ENCODE measurements around the gene CD37. TPM values are rescaled to one million over a fixed set of nuclear protein-coding genes. Genes with fewer than 3 reads are reported as not detected.
"Not testable (repeated sequence)": the region's sequence is repeated elsewhere in the genome, so short reads cannot be mapped to it uniquely, and the experiment has no call there.

CD37 gene
- total RNA-seq, 2 donors from 2014 or later: 7.1 to 10.6 TPM

DNA sequence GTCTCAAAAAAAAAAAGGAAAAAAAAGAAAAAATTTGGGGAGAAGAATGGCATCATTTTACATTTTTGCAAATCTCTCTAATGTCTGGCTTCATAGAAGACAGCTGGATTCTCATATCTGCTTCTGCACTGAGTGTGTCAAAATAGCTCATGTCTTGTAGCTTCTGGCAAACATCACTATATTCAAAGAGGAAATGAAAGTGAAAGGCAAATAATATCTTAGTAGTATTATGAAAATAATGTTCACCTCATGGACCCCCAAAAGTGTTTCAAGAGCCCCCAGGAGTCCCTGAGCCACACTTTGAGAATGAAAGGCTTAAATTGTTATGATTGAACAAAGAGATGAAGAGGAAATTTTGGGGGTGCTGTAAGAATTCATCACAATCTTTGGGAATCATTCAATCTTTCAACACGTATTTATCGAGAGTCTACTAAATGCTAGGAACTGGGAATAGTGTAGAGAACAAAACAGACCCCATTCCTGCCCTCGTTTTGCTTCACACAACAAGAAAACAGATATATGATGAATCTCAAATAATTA lies 9.0 kb upstream of the CD37 start:
- ATAC-seq: no peak
- intact Hi-C loops (cut with DNase I): no loop called here

DNA sequence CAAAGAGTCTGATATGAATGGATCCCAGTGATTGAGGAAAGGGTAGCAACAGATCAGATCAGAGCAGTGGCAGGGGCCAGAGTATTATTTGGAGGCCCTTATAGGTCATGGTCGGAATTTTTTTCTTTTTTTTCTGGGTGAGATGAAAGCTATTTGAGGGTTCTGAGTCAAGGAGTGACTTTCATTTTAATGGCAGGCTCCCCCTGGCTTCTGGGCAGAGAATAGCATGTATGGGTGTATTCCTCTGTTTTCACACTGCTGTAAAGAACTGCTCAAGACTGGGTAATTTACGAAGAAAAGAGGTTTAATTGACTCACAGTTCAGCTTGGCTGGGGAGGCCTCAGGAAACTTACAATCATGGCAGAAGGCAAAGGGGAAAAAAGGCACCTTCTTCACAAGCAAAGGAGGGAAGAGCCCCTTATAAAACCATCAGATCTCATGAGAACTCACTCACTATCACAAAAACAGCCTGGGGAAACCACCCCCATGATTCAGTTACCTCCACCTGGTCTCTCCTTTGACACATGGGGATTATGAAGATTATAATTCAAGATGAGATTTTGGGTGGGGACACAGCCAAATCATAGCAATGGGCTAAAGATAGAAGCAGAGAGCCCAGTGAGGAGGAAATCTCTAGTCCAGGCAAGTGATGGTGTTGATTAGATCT lies 7.2 kb upstream of the CD37 start:
- intact Hi-C loops (cut with DNase I): no loop called here
- peak in 1 of 2 donors; percentile 20 for ATAC-seq
- no peak for DNase-seq

More for the DNA sequence above, 9.0 kb upstream of the CD37 start:
- no peak for DNase-seq

- intact Hi-C loops (cut with DNase I): no loop called here
- no peak for ATAC-seq
Observed at GRCh38 chr19:49328741-49329140, 6.5 kb upstream of the CD37 start.

DNA sequence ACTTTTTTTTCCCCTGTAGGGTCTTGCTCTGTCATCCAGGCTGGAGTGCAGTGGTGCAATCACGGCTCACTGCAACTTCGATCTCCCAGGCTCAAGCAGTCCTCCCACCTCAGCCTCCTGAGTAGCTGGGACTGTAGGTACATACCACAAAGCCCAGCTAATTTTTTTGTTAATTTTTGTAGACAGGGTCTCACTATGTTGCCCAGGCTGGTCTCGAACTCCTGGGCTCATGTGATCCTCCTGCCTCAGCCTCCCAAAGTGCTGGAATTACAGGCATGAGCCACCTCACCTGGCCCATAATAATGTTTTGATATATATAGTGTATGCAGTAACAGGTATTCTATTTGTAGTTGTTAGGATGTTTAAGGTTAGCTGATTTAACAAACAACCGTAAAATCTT lies 4.0 kb upstream of the CD37 start:
- DNase-seq; ATAC-seq; intact Hi-C loops (cut with DNase I): not testable (repeated sequence)

More at GRCh38 chr19:49328741-49329140, 6.5 kb upstream of the CD37 start:
- no peak for DNase-seq

- DNase-seq: no peak
- peak; percentile 77 to 79 for ATAC-seq
- intact Hi-C loops (cut with DNase I): no loop called here
Observed at GRCh38 chr19:49331616-49332055, 3.6 kb upstream of the CD37 start.

DNA sequence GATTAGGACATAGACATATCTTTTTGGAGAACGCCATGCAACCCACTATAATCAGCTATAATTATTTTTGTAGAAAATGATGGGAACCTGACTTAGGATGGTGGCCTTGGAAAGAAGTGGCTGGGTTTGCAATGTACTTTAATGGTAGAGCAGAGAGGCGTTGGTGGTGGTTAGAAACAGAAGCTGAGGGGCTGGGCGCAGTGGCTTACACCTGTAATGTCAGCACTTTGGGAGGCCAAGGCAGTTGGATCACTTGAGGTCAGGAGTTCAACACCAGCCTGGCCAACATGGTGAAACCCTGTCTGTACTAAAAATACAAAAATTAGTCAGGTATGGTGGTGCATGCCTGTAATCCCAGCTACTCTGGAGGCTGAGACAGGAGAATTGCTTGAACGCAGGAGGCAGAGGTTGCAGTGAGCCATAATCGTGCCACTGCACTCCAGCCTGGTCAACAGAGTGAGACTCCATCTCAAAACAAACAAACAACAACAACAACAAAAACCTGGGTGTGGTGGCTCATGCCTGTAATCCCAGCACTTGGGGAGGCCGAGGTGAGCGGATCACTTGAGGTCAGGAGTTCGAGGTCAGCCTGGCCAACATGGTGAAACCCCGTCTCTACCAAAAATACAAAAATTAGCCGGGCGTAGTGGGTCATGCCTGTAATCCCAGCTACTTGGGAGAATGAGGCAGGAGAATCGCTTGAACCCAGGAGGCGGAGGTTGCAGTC lies 2.4 kb upstream of the CD37 start:
- ATAC-seq; DNase-seq; intact Hi-C loops (cut with DNase I): not testable (repeated sequence)

GRCh38 chr19:49333418-49333805 lies 1.8 kb upstream of the CD37 start:
- DNase-seq: no peak
- ATAC-seq: no peak
- intact Hi-C loops (cut with DNase I): no loop called here

DNA sequence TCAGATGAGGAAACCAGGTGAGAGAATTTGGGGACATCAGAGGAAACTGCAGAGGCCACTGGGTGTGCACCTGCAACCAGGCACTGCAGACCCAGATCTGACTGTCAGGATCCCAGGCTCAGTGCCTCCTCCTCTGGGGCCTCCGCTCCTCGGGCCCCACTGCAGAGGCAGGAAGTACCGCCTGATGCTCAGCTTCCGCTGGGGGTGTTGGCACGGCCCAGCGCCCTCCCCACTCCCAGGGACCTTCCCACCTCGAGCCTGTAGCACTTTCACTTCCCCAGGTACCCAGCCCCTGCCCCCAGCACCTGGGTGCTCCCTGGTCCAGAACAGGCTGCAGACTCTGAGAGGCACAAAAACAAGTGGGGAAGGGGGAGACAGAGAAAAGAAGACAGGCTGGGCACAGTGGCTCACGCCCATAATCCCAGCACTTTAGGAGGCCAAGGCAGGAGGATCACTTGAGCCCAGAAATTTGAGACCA lies 1.4 kb upstream of the CD37 start:
- ATAC-seq (no peak), DNase-seq (no peak)
- intact Hi-C loops (cut with DNase I): no loop called here

DNA sequence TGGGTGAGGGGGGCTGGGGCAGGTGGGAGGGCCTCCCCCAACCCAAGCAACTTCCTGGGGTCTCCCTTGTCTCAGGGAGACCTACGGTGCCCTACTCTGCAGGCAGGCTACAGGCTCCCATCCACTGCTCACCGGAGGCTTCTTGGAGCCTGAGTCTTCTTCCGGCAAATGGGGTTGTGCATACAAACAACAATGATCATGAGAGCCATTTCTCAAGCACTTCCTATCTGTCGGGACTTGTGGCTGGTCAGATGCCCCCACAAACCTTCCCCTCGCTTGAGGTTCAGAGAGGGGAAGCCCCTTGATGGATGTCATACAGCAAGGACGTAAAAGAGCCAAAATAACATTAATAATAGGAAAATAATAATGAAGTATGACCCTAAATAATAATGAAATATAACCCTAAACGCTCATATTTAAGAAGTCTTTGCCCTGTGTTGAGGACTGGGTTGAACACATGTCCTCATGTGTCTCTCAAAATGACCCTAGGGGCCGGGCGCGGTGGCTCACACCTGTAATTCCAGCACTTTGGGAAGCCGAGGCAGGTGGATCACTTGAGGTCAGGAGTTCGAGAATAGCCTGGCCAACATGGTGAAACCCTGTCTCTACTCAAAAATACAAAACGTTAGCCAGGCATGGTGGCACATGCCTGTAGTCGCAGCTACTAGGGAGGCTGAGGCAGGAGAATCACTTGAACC lies 727 bp downstream of the CD37 start:
- ATAC-seq (no peak), DNase-seq (no peak)
- intact Hi-C loops (cut with DNase I): no loop called here

DNA sequence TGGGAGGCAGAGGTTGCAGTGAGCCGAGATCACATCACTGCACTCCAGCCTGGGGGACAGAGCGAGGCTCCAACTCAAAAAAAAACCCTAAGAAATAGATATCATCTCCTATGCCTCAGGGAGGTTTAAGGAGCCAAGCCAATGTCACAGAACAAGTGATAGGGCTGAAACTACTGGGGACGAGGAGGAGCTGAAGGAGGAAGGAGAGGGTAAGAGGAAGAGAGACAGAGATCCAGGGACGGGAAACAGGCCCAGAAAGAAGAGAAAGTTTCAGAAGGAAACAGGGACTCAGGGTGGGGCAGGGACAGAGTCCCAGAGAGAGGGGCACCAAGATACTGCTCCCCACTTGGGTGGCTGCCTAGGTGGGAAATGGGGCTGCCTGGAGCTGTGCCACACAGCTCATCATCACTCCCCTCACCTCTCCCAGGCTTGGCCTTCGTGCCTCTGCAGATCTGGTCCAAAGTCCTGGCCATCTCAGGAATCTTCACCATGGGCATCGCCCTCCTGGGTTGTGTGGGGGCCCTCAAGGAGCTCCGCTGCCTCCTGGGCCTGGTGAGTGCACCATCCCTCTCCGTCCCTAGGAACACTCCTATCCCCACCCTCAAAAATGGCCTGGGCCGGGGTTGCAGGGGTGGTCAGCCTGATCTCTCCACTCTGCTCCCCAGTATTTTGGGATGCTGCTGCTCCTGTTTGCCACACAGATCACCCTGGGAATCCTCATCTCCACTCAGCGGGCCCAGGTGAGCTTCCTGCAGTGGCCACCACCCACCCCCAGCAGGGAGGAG lies 1.5 kb downstream of the CD37 start:
- intact Hi-C loops (cut with DNase I): no loop called here
- no peak for DNase-seq
- no peak for ATAC-seq

DNA sequence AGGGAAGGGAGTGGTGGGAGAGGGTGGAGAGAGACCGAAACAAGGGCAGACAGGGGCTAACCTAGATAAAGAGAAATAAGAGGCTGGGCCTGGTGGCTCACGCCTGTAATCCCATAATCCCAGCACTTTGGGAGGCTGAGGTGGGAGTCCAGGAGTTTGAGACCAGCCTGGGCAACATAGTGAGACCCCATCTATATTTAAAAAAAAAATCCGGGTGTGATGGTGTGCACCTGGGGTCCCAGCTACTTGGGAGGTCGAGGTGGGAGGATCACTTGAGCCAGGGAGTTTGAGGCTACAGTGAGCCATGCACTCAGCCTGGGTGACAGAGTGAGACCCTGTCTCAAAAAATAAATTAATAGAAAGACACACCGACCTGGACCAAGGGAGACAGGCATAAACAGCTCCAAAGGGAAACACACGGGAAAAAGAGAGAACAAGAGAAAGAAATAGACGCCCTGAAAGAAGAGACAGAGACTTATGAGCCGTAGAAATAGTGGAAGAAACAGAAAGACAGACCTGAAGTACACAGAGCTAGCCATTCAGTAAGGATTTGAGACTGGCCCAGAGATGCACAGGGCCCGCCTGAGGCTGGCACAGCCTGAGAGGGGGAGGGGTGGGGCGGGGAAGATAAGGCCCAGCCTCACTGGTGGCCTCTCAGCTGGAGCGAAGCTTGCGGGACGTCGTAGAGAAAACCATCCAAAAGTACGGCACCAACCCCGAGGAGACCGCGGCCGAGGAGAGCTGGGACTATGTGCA lies 2.2 kb downstream of the CD37 start:
- ATAC-seq: no peak
- intact Hi-C loops (cut with DNase I): no loop called here
- no peak for DNase-seq

GRCh38 chr19:49338023-49338677 lies 2.9 kb downstream of the CD37 start:
- intact Hi-C loops (cut with DNase I): no loop called here
- no peak for DNase-seq
- no peak for ATAC-seq

DNA sequence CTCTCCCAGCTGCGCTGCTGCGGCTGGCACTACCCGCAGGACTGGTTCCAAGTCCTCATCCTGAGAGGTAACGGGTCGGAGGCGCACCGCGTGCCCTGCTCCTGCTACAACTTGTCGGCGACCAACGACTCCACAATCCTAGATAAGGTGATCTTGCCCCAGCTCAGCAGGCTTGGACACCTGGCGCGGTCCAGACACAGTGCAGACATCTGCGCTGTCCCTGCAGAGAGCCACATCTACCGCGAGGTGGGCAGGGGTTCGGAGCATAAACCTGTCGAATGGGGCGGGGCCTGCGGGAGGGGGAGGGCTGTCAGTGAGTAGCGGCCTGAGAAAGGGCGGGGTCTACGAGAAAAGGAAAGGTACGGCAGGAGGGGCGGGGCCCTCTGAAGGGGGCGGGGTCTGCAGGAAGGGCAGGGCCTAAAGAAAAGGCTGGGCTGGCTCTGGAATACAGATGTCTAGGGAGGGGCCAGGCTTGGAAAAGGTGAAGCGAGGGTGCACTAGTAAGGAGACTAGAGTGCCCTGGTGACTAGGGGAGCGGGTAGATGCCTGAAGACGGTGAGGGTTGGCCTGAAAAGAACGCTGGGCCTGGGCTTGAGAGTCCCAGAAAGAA lies 3.6 kb downstream of the CD37 start:
- DNase-seq: peak; percentile 83
- ATAC-seq: peak; percentile 52 to 78
- intact Hi-C loops (cut with DNase I): no loop called here

DNA sequence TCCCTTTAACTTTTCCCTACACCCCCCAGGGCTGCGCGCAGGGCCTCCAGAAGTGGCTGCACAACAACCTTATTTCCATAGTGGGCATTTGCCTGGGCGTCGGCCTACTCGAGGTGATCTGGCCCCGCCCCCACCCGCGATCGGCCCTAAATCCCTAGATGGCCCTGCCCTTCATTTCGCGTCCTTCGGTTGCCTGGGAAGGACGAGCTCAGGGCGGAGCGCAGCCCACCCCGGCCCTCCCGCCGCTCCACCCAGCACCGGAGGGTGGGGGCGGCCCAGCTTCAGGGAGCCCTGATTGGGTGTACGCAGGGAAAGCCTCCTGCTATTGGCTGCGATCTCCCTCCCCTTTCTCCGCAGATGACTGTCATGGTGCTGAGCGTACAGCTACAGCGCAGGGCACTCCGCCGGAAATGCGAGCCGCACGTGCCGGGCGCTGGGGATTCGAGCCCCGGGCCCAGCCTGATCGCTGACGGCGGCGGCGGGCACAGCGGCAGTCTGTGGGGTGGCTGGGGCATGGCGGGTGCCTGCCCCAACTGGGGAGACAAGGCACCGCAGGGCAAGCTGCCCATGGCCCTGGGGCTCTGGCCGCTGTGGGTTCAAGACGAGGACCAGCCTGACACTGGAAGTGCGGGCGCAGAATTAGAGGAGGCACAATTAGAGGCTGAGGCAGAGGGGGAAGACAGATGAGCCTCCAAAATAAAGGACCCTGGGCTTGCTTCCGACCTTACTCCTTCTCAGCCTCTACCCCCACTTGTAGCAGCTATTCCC lies 4.3 kb downstream of the CD37 start:
- ATAC-seq (peak; percentile 96 to 97), DNase-seq (peak; percentile 92)
- intact Hi-C loops (cut with DNase I): no loop called here

DNA sequence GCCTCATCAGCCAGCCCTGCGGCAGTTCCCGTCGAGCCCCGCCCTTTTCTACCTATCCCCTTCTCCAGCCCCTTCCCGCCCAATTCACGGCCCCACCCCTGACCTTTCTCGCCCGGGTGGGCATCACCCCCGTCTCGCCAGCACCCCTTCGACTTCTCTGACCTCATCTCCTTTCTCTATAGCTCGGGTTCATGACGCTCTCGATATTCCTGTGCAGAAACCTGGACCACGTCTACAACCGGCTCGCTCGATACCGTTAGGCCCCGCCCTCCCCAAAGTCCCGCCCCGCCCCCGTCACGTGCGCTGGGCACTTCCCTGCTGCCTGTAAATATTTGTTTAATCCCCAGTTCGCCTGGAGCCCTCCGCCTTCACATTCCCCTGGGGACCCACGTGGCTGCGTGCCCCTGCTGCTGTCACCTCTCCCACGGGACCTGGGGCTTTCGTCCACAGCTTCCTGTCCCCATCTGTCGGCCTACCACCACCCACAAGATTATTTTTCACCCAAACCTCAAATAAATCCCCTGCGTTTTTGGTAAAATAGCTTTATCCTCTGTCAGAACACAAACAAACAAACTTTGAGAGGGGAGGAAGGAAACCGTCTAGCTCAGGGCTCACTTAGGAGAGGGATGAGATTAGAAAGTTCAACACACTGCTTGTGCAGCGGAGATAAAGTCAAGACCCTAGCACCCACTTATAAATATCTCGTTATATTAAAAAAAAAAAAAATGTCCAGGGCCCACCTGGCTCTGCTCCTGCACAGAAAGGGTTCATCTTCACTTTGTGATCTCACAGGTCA lies 5.1 kb downstream of the CD37 start:
- intact Hi-C loops (cut with DNase I): no loop called here
- DNase-seq (peak; percentile 71), ATAC-seq (peak; percentile 49 to 67)
